22Rv1 (cell line): ENCODE data around the gene DUOXA1.

Source experiments
- H3K27ac ChIP-seq: fragments of 450-650 bp; 2 replicates; pipeline ENCODE4 v1.5.1; 2017
- CTCF ChIP-seq: fragments of 450-650 bp; IDR thresholded peaks from 2 replicates; pipeline ENCODE4 v1.5.1; 2017; ENCODE audit warnings: mild to moderate bottlenecking
- ZFX ChIP-seq: fragments of 450-650 bp; IDR thresholded peaks from 2 replicates; pipeline ENCODE4 v1.6.1; 2017; ENCODE audit warnings: antibody characterized with exemption, borderline replicate concordance

DUOXA1 gene

GRCh38 chr15:45095661-45096060 is 34.0 kb downstream of the DUOXA1 start:
- no peak overlapping the region for H3K27ac ChIP-seq
- no peak for TF ChIP-seq CTCF
- no peak for TF ChIP-seq ZFX

GRCh38 chr15:45094358-45094730 is 35.3 kb downstream of the DUOXA1 start:
- no peak overlapping the region for H3K27ac ChIP-seq
- TF ChIP-seq ZFX (no peak), CTCF (no peak)

- no peak for TF ChIP-seq CTCF
- no peak for TF ChIP-seq ZFX
- H3K27ac ChIP-seq = no peak overlapping the region
Observed at GRCh38 chr15:45093622-45094357, 35.9 kb downstream of the DUOXA1 start.

- no peak for TF ChIP-seq CTCF
- TF ChIP-seq ZFX = no peak
- H3K27ac ChIP-seq = no peak overlapping the region
Observed at GRCh38 chr15:45093013-45093412, 36.7 kb downstream of the DUOXA1 start.

GRCh38 chr15:45091576-45091975 is 38.1 kb downstream of the DUOXA1 start:
- no peak overlapping the region for H3K27ac ChIP-seq
- no peak for TF ChIP-seq CTCF
- TF ChIP-seq ZFX = no peak

GRCh38 chr15:45091161-45091560 is 38.5 kb downstream of the DUOXA1 start:
- TF ChIP-seq CTCF = no peak
- TF ChIP-seq ZFX = no peak
- no peak overlapping the region for H3K27ac ChIP-seq

GRCh38 chr15:45089712-45090373 is 39.8 kb downstream of the DUOXA1 start:
- TF ChIP-seq ZFX (no peak), CTCF (no peak)
- H3K27ac ChIP-seq = no peak overlapping the region
